ES-I3 (cell line): ENCODE data around the gene AEBP1.

Source experiments
- H3K36me3 ChIP-seq: 2 replicates; pipeline ENCODE4 v1.6.1; 2013; ENCODE audit warnings: mild to moderate bottlenecking, low read length, control low read depth, moderate library complexity; ENCODE audit not compliant: insufficient read depth
- H3K4me1 ChIP-seq: 2 replicates; pipeline ENCODE4 v1.6.1; 2013; ENCODE audit warnings: mild to moderate bottlenecking, control low read depth, low read length; ENCODE audit not compliant: insufficient read depth
- H3K9ac ChIP-seq: 2 replicates; pipeline ENCODE4 v1.6.1; 2013; ENCODE audit warnings: low read depth, mild to moderate bottlenecking, low read length, moderate library complexity
- H3K9me3 ChIP-seq: 2 replicates; pipeline ENCODE4 v1.6.1; 2013; ENCODE audit warnings: mild to moderate bottlenecking, low read length, moderate library complexity; ENCODE audit not compliant: control insufficient read depth, insufficient read depth

The AEBP1 gene

DNA sequence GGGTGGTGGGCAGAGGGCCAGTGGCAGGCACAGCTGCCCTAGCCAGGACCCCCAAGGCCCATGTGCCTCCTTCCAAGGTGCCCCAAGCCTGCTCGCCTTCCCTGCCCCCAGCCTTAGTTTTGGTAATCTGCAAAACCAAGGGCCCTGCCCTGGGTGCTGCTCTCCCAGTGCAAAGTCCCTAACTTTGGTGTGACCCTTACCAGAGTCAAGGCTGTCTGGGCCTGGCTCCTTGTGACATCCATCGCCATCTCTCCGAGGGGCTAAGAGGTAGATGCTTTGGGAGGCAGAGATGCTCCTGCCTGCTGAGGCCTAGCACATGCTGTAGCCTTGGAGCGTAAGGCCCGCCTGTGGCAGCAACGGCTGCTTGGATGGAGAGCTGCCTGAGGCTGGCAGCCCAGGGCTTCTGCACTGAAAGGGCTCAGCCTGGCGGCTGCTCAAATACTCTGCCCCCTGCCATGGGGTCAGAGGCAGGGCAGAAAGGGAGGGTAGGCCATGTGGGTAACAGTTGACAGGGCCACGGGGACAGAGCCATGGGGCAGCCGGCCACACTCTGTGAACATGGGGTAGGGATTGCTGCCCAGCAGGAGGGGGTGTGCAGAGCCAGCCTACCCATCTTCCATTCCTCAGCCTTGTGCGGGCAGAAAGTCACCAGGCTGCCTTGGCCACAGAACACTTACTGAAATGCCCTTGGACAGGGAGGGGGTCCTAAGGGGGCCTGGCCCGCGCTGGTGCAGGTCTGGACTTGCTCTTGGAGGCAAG lies 54.9 kb downstream of the AEBP1 start:
- H3K9me3 ChIP-seq: no peaks in the 10 kb centered on the region
- no peak overlapping the region for H3K9ac ChIP-seq
- no peaks in the 10 kb centered on the region for H3K36me3 ChIP-seq
- H3K4me1 ChIP-seq: peaks cover 12% of the 10 kb centered on the region; the same call in 1 of the 2 replicates

DNA sequence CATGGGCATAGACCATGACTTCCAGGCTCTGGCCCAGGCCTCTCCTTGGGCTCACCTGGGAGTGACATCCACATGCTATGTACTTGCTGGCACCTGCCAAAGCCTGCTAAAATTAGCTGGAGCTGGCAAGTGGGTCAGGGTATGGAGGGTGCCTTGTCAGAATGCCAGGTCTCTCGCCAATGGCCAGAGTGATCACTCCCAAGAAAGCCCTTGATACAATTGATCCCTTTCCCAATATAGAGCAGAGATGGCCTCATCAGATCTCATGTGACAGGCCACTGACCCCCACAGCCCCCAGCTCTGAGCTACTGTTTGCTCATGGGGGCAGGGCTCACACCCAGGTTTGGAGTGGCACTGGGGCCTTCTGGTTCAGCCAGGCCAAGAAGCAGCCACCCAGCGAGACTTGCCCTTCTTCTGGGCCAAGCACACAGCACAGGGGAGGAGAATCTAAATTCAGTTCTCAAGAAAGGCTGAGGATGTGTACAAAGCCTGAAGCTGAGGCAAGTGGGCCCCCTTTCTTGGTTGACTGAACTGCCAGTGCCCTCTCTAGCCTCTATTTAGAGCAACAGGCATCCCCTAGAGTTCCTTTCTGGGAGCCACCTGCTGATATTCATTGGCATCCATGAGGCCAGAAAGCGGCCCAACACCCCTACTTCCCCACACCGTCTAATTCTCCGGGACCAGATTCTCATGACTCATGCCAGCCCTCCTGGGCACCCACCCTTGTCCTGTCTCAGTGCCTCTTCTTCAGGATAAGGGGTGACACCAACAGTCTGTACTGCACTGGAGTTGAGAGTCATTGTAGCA lies 55.9 kb downstream of the AEBP1 start:
- H3K9me3 ChIP-seq: no peaks in the 10 kb centered on the region
- no peak overlapping the region for H3K9ac ChIP-seq
- H3K4me1 ChIP-seq: peaks cover 12% of the 10 kb centered on the region; the same call in 1 of the 2 replicates
- no peaks in the 10 kb centered on the region for H3K36me3 ChIP-seq

DNA sequence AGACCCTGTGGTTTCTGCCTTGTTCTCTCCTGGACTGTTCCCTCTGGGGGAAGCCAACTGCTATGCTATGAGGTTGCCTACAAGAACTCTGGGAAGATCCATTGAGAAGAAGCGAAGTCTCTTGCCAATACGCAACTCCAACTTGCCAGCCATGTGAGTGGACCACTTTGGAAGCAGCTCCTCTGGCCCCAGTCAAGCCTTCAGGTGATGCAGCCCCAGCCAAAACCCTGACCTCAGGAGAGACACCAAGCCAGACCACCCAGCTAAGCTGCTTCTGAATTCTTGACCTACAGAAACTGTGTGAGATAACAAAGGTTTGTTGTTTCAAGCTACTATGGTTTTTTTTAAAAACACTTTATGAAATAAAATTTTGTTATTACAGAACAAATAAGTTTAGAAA lies 57.2 kb downstream of the AEBP1 start:
- Histone ChIP-seq H3K36me3 (no peaks in the 10 kb centered on the region), H3K9ac (no peak overlapping the region), H3K9me3 (no peaks in the 10 kb centered on the region), H3K4me1 (peaks cover 12% of the 10 kb centered on the region; the same call in 1 of the 2 replicates)

DNA sequence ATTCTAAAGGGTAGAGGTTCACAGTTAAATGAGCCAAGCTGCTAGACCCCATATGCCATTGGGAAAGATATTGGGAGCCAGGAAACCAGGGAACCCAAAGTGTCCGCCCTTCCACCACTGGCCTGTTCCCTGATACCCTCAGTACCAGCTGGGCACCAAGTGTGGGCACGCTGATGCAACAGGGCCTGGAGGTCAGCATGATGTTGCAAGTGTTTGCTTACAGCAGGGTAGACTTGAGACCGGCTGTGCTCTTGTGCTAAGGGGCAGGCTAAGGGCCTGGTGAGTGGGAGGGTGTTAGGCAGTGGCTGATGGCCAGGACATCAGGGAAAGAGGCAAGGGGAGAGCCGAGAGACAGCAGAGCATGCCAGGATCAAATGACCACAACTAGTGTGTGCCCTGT lies 58.0 kb downstream of the AEBP1 start:
- no peak overlapping the region for H3K9ac ChIP-seq
- H3K4me1 ChIP-seq: peaks cover 12% of the 10 kb centered on the region; the same call in 1 of the 2 replicates
- H3K9me3 ChIP-seq: no peaks in the 10 kb centered on the region
- H3K36me3 ChIP-seq: no peaks in the 10 kb centered on the region

DNA sequence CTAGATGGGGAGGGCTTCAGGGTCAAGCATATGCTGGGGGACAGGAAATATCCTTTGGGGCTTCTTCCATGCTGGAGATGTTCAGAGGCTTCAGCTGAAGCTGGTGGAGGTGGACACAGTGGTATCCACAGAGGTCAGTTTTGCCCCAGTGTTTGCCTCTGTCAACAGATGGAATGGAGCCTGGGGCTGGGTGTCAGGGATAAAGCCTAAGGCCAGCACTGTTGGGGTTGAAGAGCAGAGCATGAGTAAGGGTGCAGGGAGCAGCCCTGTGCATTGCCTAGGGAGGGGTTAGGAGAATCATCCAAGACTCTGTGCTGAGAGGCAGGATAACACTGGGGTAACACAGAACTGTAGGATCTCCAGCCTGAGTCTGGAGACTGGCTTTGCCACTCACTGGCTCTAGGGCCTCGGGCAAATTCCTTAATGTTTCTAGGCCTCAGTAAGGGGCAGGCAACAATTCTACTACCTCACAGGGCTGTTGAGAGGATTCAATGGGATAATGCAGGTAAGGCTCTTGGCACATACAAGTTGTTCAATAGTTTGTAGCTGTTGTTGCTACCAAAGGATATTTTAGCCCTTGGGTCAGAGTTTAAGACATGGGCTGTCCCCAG lies 58.7 kb downstream of the AEBP1 start:
- Histone ChIP-seq H3K9me3 (no peaks in the 10 kb centered on the region), H3K4me1 (peaks cover 12% of the 10 kb centered on the region; the same call in 1 of the 2 replicates), H3K36me3 (no peaks in the 10 kb centered on the region), H3K9ac (no peak overlapping the region)

DNA sequence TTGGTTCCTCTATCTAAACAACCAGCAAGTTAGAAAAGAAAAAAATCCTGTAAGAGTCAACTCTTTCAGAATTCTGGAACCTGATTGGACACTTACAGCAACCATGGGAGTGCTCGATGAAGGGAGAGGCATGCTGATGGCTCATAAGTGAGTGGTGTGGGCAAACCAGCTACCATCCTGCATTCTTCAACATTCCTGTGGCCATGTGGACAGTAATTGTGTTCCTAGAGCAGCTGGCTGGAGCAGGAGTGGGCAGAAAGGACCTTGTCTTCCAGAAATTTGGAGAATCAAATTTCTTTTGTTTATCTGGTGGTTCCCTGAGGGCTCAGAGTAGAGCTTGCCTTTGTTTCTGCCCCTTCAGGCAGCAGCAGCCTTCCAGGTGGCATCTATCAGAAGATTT lies 59.4 kb downstream of the AEBP1 start:
- Histone ChIP-seq H3K36me3 (no peaks in the 10 kb centered on the region), H3K9me3 (no peaks in the 10 kb centered on the region), H3K9ac (no peak overlapping the region), H3K4me1 (peaks cover 12% of the 10 kb centered on the region; the same call in 1 of the 2 replicates)
